Amniotic epithelial cell (primary cell): Measurements from ENCODE around the gene RASIP1.
"Not testable (repeated sequence)": the region's sequence is repeated elsewhere in the genome, so short reads cannot be mapped to it uniquely, and the experiment has no call there.

Experiments
- DNase-seq: peaks from one replicate; pipeline ENCODE4 v3.0.0-alpha.2; 2010; ENCODE audit warnings: low read depth

Gene RASIP1

DNA sequence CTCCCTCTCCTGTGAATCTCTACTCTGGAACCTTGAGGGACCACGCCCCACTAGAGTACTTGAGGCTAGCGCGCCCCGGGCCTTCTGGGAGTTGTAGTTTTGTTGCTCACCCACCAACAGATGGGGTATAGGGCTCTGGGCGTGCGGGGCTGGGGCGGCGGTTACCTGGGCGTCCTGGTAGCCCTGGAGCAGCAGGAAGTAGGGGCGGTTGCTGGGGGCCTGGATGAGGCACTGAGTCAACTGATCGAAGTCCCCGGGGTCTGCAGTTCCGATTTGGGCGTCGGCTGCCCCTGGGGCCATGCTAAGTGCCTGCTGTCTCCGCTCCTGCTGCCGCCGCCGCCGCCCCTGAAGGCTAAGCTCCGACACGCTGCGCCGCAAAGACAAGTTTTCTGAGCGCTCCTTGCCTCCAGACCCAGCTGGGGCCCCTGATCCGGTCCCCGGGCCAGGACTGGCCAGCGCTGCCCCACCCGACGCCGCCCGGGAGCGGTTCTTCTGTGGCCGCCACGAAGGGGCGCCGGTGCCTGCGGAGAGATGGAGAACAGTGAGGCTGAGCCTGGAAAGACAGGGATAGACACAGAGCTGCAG lies 5.3 kb downstream of the RASIP1 start:
- peak; percentile 40 for DNase-seq

DNA sequence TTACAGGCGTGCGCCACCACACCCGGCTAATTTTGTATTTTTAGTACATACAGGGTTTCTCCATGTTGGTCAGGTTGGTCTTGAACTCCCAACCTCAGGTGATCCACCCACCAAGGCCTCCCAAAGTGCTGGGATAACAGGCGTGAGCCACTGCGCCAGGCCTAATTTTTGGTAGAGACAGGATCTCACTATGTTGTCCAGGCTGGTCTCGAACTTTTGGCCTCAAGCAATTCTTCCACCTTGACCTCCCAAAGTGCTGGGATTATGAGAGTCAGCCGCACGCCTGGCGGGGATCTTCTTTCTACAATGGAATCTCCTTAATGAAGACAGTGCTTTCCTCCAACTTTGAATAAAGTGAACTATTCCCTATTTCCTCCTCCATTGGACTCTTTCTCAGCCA lies 5.8 kb downstream of the RASIP1 start:
- no peak for DNase-seq

DNA sequence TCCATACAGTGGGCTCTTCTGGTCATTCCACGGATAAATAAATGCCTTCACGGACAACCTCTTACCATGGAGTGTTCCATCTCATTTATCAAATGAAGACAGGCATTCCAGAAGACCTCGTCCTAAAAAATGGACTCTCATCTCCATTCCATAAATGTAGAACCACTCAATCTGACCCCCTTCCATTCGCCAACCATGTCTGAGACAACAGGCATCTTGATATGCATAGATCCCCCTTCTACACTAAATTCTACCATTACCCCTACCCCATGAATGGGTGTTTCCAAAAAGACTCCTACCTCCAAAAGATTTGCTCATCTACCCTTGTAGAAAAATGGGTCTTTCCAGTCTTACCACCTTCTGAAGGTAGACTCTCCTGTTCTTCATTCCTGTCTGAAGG lies 9.0 kb downstream of the RASIP1 start:
- DNase-seq = no peak

DNA sequence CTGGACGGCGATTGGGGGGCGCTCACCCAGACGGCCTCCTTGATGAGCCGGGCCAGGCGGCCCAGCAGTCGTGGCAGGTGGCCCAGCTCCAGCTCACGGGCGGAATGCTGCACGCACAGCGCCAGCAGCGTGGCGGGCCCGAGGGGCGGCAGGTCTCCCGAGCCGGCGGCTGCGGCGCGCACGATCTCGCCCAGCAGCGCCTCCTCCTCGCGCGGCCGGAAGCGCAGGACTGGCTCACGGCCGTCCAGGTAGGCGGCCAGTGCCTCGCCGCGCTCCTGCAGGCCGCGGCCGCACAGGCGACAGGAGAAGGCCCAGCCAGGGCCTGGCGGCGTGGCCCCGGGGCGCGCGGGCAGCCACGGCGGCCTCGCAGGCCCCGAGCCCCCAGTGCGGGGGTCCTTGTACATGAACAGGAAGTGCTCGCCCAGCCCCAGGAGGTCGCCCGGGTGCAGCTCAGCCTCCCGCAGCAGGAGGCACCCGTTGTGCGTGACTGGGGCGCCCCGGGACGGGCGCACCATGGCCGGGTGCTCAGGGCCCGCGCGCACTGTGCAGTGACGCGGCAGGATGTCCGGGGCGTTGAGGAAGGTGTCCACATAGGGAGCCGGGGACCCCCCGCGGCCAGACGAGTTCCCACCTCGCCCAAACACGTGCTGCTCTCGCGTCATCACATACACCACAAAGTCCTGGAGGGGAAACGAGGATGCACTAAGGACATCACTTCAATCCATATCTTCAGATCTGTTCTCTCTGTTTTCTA lies 11.3 kb downstream of the RASIP1 start:
- no peak for DNase-seq

DNA sequence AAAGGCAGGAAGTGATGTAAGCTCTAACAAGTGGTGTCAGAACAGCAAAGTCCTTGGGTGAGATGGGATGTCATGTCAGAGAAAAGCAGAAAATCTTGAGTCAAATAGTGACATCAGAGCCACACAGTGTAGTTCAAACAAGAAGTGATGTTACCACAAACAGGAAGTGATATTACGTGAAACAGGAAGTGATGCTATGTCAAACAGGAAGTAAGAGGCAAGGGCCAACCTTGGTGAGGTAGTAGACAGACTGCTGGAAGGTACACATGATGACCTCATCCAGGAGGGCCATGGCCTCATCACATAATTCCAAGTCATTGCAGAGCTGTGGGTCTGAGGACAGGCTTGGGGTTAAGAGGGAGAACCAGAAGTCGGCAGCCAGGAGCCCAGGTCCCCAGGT lies 13.9 kb downstream of the RASIP1 start:
- no peak for DNase-seq

DNA sequence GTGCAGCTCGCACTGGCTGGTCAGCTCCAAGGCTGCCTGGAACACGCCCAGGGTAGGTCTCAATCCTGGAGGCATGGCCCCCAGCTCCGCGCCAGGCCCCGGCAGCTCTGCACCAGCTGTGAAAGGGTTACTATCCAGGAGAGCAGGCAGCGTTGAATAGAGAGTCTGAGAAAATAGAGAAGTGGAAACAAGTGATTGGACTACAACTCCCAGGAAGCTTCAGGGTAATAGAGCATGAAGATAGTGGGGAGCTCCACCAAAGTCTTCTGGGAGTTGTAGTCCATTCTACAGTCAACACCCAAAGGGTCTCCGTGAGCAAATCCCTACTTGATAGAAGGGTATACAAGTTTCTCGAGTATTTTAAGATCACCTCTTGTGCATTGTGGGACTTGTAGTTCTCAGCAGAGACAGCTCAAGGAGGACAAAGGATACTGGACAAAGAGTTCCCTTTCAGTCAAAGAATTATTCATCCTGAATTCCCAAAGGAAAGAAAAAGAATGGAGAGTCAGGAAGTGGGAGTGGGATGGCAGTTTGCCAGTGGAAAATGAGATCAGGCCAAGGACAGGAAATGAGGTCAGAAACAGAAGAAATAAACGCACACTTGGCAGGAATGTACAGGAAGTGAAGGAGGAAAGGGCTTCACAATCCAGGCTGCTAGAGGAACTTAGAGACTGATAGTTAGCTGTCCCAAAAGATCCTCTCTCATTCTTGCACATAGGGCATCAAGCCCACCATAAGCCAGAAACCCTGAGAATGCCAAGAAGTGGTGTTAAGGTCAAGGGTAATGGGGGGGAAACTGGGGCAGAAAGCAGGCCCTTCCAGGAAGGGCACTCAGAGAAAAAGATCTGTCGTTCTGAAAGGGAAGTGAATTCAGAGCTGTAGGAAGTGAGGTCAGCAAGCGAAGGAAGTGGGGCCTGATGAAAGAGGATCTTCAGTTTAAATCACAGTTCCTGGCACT lies 15.3 kb downstream of the RASIP1 start:
- peak; percentile 90 for DNase-seq

DNA sequence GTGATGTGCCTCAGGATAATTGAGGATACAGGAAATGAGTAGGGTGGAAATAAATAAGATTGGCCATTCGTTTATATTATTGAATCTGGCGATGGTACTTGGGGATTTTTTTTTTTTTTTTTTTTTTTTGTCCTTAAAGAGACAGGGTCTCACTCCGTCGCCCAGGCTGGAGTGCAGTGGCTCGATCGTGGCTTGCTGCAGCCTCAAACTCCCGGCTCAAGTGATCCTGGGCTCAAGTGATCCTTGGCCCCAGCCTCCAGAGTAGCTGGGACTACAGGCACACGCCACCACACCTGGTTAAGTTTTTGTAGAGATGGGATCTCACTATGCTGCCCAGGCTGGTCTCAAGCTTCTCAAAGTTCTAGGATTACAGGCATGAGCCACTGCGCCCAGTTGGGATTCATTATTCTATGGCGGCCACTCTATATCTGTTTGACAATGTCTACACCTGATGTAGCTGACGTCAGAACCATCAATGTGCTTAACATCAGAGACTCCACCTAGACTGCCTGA lies 18.2 kb downstream of the RASIP1 start:
- DNase-seq = no peak

DNA sequence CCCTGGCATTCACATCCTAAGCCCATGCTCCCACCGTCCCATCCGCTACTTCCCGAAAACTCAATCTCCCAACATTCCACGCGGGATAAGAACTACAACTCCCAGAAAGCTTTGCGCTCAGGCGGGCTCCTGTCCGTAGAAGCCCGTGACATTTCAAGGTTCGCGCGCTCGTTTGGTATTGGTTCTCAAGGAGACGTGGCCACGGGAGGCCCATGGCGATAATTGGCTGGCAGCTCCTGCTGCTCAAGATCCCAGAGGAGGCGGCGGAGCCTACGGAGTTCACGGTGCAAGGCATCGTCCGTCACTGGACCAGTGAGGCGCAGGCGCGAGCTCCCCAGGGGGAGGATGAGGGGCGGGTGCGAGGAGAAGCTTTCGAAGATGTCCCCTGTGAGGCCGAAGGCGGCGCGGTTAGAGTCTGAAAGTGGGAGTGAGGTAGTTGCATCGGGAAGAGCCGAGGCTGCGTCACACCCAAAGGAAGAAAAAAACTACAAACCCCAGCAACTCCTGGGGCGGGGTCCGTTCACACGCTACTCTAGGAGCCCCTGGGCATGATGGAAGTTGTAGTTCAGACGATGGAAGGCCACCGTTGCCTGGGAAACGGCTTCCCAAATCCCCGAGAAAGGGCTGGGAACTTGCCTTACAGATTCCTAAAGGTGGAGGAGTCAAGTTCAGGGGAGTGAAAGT lies 19.7 kb downstream of the RASIP1 start:
- DNase-seq = peak; percentile 99

DNA sequence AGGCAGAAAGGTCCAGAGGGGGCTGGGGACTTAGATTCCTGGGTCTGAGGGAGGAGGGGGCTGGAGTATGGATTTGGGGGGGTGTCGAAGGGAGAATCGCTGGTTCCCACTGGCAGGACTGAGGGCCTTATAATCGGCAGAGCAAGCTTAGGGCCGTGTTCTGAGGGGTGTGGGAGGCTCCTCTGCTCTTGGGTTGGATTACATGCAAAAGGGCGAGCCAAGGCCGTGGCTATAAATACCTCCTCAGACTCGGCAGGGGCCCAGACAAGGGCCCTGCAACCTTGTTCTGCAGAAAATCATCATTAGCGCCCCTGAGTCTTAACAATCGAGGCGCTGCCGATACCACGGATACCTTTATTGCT lies 20.2 kb downstream of the RASIP1 start:
- DNase-seq = no peak

DNA sequence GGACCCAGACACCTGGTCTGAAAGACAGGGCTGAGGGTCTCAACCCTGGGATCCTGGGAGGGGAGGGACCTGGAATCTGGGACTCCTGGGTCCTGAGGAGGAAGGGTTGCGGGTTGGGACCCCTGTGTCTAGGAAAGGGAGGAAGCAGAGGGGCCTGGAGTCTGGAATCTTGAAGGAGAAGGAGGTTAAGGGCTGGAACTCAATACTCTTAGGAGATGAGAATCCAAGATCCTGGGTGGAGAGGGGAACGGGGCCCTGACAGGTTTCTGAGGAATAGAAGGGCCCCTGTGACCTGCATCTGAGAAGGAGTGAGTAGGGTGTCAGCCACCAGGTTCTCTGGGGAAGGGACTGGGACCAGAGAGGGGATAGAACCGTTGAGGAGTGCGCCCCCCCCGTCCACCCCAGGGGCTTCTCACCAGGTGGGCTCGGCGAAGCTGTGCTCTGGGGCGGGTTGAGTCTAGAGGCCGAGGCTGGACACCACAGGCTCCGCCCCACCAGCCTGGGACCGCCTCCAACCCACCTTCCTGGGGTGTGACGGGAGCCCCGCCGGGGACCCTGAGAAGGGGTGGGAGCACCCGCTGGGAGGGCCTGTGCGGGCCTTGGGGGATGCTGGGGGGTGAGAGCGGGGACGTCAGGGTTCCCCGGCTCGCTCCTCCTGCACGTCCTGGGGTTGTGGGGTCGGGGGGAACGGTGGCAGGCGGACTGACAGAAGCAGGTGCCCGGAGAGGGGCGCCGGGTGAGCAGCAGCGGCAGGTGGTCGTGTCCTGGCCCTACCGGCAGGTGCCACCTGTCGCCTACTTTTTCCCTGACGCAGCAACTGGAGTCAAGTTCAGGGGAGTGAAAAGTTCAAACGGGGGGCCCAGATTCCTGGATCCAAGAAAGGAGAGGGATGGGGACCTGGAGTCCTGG lies 20.9 kb downstream of the RASIP1 start, which contains the start of gene MAMSTR:
Gene MAMSTR, minus strand, starts transcription at position 463 of the 909 bp plus-strand sequence. CDS start 694 bp downstream, outside the sequence.
- DNase-seq = no peak

DNA sequence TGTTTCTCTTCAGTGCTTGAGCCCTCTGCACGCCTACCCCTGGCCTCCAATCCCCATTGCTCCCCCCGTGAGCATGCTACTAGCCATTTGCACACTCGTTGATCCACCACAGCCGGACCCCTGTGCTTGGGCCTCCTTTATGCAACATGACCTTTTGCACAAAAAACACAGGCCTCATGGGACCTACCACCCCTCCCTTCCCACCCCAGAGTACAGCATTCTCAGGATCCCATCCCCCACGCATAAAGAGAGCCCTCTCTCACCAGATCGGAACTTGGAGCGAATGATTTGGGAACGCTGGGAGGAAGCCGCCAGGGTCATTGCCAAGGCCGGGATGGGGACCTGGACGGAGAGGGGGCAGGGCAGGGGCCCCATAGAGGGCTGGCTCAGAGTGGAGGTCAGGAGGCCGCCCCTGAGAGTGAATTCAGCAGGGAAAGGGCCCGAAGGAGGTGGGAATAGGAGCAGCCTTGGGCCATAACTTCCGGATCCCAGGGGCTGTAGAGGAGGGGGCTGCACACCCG lies 21.6 kb downstream of the RASIP1 start:
- no peak for DNase-seq

DNA sequence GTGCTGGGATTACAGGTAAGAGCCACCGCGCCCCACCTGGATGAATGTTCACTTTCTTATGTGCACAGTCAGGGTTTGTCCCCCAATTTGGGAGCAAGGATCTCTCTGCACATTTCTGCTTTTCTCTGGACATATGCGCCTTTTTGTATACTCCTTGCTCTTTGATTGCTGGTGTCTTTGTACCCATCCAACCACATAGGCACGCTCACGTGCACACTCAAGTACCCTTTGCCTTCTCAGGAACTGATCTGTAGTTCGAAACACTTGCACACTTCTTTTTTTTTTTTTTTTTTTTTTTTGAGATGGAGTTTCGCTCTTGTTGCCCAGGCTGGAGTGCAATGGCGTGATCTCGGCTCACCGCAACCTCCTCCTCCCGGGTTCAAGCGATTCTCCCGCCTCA lies 22.3 kb downstream of the RASIP1 start:
- not testable (repeated sequence) for DNase-seq

DNA sequence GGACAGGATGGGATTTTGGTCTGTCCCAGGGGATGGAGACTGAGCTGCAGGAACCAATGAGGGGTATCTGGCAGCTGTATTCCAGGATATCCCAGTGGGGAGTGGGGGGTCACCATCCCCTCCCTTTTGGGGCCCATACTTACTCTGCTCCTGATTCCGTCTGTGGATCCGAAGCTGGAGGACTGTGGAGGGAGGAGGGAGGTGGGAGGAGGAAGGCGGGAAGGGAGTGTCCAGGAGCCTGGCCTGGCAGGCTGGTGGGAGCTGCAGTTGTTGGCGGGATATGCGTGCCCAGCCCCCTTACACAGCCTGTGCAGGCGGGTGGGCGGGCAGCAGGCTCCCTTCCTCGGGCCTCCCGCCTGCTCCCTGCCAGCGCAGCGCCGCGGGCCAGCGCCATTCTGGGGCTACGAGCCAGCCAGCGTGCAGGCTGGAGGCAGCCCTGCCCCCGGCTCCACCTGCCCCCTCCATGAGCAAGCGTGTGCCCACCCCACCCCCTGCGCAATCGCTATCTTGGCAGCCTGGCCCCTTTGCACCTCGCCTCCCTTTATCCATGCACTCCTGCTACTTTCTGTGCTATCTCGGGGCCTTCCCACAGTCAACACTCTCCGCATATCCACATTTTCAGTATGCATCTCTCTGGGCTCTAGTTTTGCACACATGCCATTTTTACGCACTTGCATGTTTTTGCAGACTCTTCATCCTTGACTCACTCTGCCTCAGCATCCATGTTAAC lies 23.7 kb downstream of the RASIP1 start:
- peak; percentile 65 for DNase-seq

DNA sequence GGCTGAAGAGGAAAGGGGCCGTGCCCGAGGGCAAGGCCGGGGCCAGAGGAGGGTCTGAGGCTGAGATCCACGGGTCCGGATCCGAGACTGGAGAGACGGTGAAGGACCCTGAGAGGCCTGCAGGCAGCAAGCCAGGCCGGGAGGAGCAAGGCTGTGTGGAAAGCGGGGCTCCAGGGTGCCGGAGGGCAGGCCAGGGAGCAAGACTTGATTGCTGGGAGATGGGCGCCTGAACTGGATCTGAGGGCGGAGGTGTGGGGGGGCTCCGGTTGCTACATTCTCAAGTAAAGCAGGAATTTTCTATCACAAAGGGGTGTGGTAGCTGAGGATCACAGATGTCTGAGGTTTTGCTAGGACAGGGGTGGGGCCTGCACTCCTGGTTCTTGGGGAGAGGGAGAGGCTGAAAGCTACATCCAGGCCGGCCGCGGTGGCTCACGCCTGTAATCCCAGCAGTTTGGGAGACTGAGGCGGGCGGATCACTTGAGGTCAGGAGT lies 24.7 kb downstream of the RASIP1 start:
- no peak for DNase-seq

DNA sequence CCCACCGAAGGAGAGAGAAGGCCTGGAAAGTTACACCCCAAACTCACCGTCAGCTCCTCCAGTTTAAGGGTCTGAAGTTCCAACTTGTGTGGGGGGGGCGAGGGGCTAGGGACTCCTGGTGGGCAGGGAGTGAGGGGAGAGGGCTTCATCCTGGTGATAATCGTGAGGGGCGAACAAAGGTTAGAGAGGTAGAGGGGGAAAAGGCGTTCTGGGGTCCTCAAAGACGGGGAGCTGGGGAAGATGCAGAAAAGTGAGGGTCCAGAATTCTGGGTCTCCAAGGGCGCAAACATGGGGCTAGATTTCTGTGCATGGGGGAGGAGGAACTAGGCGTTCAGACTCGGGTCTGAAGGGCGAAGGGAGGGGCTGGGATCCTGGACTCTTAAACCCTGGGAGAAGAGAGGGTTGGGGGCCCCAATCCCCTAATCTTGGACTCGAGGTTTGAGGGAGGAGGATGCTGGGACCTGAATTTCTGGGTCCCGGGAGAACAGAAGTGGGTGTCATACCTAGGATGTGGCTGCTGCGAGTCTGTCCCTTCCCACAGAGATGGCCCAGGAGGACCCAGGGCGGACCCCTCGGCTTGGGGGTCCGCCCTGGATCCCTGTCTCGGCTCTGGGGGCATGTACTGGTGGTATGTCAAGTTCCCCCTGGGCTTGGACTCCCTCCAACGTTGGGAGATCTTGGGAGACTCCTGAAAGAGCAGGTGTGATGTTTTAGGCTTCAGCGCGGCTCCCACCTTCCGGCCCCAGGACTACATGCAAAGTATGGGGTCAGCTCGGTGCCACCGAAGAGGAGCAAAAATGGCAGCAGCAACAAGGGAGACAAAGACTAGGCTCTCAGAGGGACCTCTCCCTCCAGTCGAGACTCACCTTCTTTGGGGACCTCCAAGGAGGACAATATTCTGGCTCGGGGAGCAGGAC lies 25.4 kb downstream of the RASIP1 start:
- DNase-seq = no peak

DNA sequence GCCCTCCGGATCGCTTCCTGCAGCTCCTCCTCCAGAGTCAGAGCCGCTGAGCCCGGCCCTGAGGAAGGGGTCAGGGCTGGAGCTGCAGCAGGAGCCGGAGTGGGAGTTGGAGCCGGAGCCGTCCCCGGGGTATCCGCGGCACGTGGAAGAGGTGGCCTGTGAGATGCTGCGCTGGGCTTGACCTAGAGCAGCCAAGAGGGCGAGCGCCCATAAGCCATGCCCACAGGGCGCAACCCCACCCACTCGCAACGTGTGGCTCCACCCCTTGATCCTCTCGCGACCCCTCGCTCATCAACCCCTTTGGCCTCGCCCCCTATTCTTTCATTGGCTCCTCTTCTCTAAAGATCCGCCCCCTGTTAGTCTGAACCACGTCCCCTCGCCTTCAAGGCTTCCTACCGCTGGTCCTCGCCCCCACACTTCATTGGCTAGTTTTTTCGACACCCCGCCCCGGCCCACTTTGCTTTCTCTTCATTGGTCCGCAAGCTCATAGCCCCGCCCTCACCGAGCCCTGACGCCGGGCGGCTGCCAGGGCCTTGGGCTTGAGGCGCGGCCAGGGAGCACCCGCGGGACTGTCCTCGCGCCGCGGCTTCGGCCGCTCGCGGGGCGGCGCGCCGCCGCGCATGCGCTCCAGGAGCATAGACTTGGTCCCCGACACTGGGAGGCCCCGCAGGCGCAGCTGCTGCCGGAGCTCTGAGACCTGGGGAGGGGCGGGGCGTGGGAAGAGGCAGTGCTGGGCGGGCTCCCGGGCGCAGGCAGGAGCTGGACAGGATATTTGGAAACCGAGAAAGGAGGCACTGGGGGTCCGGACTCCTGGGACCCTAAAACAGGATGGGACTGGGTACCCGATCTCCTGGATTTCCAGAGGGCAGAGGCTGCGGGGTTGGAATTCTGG lies 26.3 kb downstream of the RASIP1 start:
- peak; percentile 99 for DNase-seq

DNA sequence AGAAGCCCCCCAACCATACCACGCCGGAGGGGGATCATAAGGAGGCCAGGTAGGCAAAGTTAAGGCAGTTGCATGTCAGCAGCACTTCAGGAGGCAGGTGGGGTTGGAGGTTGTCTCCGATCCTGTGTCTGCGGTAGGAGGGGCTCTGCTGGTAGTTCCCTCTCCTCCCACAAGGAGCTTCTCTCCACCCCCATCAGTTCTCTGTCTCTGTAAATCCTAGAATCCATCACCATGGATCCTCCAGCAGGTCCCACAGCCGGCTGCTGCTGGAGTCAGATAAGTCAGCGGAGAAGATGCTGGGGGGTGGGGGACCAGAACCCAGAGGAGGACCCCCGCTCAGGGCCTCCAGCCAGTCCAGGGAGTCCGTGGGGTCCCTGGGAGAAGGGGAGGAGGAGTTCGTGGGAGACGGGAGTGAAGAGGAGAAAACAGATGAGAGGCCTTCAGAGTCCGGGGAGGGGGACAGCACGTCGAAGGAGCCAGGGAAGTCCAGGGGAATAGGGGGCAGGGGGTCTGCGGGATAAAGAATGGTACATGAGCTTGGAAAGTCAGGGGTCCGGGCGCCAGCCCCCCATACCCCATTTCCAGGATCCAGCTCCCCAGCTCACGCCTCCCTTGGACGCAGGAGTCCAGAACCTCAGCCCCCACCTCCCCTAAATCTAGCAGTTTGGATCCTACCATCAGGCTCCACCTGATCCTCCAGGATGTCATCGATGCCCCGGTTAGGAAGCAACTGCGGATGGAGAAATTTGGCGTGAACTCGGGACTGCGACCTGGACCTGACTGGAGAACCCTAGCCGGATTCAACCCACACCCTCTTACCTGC lies 27.2 kb downstream of the RASIP1 start:
- DNase-seq = peak; percentile 38
